ENCODE measurements around the gene GLRA1.
"Not testable (repeated sequence)": the region's sequence is repeated elsewhere in the genome, so short reads cannot be mapped to it uniquely, and the experiment has no call there.

The GLRA1 gene

DNA sequence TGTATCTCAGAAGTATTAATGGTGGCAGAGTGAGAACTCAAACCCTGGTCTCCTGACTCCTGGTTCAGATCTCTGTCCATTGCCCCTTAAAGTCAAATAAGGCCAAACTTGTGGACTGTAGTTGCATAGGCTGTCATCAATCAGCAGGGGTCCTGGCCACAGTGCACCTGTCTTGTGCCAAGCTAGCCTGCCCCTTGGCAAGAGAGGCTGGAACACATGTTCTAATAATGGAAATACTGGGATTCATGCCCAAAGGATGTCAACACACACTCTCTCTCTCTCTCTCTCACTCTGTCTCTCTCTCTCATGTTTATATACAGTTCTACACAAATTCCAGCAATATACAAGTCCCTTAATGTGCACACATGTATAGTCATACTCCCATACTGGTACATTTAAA, 44.3 kb downstream of the GLRA1 start:
- DNase-seq, result no peak

DNA sequence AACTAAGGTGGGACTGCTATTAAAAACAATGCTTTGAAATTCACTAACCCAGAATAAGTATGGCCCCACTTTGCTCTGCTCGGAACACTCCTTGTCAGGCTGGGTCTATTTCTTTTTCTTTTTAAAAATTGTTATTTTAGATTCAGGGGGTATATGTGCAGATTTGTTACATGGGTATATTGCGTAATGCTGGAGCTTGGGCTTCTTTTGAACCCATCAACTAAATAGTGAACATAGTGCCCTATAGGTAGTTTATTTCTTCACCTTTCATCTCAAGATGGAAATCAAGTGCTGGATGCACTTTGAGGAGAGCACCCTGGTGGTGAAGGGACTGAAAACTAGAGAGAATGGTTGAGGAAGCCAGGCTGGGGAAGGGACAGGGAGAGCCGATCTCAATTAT, 51.0 kb downstream of the GLRA1 start:
- DNase-seq, result no peak

GRCh38 chr5:151872701-151873100, 52.0 kb downstream of the GLRA1 start:
- no peak for DNase-seq

DNA sequence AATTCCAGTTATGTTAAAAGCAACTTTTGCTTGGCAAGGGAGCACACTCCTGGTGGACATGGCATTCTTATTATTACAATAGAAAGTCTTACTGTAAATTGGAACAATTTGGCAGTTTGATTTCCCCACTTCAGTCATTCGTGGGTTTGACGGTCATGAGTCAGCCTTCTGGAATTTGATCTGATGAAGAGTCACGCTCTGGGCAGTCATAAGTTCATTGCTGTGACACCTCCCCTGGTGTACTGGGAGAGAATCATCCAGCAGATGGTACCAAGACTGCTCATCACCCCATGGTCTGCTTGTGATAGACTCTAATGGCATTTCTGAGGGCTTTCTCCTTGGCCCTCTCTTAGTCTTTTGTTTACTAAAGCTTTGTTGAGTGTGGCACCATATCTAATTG, 53.8 kb downstream of the GLRA1 start:
- DNase-seq, result no peak

GRCh38 chr5:151870271-151870670, 54.4 kb downstream of the GLRA1 start:
- no peak for DNase-seq

DNA sequence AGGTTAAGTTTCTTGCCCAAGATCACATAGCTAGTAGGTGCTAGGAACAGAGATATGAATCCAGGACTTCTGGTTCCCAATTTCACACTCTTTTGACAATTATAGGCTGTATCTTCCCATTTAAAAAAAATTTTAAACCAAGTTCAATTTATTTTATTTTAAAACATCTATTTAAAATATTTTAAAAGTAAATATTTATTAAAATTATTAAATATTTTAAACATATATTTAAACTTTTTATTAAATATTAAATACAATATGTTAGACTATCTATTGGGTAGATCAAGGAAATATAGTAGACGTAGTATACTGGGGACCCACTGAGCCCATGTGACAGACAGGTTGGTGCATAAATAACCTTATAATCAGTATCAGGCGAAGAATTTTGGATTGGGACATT, 54.8 kb downstream of the GLRA1 start:
- no peak for DNase-seq

DNA sequence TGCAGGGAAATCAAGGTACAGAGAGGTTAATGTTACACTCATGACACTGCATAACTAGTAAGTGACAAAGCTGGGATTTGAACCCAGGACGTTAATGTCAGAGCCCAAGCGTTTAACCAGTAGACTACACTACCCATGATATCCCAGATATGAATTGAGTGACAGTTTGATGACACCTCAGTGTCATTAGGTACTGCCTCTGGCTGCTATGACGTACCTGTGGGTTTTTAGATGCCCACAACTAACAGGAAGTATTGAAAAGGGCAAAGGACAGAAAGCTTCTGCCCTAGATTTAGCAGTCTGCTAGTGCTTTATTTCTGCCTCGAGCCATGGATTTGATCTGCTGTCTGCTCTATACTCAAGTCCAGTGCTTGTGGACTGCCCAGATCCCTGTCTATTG, 56.2 kb downstream of the GLRA1 start:
- DNase-seq, result no peak

DNA sequence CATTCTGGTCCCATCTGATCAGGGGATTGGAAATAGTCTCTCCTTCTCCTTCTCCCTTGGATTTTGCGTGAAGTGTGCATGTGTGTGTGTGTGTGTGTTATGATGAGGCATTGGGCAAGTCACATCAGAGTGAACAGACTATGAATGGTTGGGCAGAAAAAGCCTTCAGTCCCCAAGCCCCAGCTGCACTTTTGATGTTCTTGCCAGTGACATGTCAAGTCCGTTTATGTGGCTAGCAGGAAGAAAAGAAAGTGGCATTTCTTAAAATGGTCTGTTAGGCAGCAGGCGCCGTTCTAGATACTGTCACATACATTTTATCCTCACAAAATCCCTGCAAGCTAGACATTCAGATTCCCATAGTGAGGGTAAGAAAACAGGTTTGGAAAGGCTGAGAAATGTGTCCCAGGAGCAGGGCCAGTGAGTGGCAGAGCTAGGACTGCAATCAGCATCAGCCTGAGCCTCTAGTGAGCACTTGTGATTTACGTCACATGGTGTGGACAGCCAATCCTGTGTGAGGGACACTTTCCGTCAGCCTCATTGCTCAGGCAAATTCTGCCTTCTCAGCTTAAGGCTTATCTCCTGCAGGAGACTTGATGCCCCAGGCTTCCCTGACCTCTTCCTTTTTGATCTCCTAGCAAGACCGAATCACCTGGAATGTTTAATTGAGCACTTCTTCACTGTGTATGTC, 60.4 kb downstream of the GLRA1 start:
- no peak for DNase-seq

DNA sequence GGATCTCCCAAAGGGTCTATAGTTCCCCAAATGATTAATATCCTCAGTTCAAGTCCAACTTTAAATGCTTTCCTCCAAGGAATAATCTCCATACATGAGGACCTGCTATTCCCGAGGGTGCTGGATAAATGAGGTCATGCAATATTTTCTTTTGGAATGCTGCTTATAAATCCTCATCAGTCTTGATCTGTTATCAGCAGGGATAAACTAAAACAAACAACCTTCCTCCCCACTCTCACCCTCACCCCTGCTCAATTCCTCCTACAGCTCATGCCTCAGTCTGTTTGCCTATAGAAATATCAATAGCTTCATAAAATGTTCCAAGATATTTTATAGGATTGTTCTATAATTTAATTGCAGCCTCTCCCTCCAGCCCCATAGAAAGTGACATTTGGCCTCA, 61.1 kb downstream of the GLRA1 start:
- DNase-seq, result no peak

- no peak for DNase-seq
These were observed 61.7 kb downstream of the GLRA1 start for GRCh38 chr5:151862811-151863472.

GRCh38 chr5:151860867-151861266, 63.8 kb downstream of the GLRA1 start:
- not testable (repeated sequence) for DNase-seq

DNA sequence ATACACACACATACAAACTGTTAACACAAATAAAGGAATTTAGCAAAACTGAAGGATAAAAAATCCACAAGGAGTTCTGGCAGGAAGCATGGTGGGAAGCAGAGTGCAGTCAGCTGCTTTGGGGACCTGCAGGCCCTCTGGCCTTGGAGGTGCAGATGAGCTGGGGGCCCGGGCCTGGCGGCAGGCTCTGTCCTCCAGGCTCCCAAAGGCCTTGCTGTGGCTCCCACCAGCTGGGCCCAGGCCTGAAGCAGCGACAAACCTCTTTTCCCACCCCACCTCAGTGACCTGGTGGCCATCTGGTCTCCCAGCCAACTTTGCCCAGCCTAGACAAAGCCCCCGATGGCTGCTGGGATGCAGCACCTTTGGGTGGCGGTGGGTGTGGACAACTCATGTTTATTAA, 67.8 kb downstream of the GLRA1 start:
- no peak for DNase-seq

GRCh38 chr5:151855701-151856100, 69.0 kb downstream of the GLRA1 start:
- DNase-seq, result no peak

DNA sequence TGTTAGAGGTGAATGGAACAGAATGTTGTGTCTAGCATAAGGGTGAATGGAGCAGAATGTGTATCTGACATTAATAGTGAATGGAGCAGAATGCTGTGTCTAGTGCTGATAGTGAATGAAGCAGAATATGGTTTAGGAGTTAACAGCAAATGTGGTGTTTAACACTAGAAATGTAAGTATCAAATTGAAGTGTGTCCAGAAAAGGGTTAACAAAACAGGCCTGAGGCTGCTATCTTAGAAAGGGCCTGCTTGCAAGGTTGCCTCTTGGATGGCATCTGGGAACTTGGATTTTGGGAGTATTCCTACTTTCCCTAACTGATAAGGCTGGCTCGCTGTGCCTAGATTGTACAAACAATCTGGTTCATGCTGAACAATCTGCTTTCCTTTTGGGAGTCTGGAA, 76.8 kb downstream of the GLRA1 start:
- no peak for DNase-seq

GRCh38 chr5:151846765-151847164, 77.9 kb downstream of the GLRA1 start:
- no peak for DNase-seq

DNA sequence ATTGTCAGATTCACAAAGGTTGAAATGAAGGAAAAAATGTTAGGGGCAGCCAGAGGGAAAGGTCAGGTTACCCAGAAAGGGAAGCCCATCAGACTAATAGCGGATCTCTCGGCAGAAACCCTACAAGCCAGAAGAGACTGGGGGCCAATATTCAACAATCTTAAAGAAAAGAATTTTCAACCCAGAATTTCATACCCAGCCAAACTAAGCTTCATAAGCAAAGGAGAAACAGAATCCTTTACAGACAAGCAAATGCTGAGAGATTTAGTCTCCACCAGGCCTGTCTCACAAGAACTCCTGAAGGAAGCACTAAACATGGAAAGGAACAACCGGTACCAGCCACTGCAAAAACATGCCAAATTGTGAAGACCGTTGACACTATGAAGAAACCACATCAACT, 91.8 kb downstream of the GLRA1 start:
- DNase-seq, result not testable (repeated sequence)

DNA sequence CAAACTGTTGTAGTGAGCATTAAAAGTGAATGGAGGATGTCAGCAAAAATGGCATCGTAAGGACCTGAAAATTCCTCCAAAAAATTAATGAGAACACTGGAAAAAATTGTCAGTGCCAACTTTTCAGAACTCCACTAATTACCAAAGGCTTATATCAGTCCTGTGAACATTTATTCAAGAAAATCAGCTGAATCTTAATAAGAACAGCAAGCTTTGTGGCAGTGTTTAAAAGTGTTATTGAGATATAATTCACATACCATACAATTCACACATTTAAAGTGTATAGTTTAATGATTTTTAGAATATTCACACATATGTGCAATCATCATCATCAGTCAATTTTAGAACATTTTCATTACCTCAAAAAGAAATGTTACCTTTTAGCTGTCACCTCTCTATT, 95.3 kb downstream of the GLRA1 start:
- no peak for DNase-seq

DNA sequence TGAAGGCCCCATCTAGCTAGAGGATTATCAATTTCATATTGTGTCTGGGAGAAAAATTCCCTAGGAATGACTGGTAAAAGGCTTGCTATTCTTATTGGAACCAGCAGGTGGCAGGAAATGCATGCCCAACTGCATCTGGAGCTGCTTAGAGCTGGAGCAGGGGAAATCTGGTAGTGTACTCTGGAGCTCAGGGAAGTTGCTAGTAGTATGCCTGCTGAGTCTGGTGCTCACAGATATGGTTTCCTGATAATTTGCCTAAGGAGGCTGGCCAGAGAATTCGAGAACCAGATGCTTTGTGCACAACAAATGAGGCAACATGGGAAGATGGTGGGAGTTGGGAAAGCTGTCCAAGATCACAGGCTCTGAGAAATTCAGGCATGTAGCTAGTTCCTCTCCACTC, 99.2 kb downstream of the GLRA1 start:
- DNase-seq, result peak; percentile 49

GRCh38 chr5:151822141-151822540, 102.5 kb downstream of the GLRA1 start:
- DNase-seq, result no peak

GRCh38 chr5:151820903-151821302, 103.7 kb downstream of the GLRA1 start:
- no peak for DNase-seq

DNA sequence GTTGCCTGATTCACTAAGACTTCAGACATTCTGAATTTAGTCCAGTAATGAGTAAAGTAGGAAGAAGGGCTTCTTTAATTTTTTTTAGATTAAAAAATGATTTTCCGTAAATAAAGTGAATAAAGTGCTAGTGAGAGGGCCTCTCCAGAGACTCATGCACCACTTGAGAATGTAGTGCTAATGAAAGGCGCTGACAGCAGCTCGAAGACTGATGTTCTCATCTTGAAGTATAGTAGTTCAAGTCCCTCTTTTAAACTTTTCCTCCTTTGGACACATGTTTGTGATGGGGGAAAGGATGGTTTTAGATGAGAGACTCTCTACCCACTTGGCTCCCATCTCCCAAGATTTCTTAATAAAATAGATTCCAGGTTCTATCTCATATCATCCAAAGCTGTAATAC, 104.4 kb downstream of the GLRA1 start:
- DNase-seq, result no peak

- DNase-seq, result no peak
These were observed 104.8 kb downstream of the GLRA1 start for GRCh38 chr5:151819830-151820229.

GRCh38 chr5:151815051-151815450, 109.6 kb downstream of the GLRA1 start:
- no peak for DNase-seq

DNA sequence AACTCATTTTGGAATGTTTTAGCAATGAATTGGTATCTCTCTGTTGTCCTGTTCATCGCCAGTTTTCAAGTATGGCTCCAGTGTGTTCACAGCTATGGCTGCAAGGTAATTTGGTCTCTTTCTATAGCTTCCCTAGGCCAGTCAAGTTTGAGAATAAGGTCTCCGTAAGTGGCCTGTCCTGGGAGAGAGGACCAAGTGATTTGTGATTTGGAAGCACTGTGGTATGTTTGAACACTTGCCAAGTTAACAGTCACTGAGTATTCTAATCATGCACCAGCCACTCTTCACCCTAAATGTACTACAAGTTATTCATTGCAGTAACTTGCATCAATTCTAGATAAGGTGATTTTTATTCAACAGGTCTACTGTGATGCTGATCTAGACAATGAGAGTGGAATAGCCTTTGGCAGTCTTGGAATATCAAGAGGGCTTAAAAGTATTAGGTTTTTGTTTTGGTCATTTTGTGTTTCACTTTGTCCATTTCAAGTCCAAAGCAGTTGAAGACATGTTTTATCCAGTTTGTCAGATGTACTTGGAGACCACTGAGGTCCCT, 111.8 kb downstream of the GLRA1 start:
- no peak for DNase-seq
